HEK293 (cell line): ENCODE data around the gene ST3GAL2.

Experiments used
- GLI2 ChIP-seq: fragments of 450-650 bp; formaldehyde crosslinking; IDR thresholded peaks from 2 replicates; pipeline ENCODE4; 2017; ENCODE audit warnings: missing biosample characterization, missing genetic modification characterization, low read depth, borderline replicate concordance
- GLIS1 ChIP-seq: fragments of 450-650 bp; formaldehyde crosslinking; IDR thresholded peaks from 2 replicates; pipeline ENCODE4 v1.5.1; 2016; ENCODE audit warnings: missing biosample characterization, missing genetic modification characterization
- KLF1 ChIP-seq: fragments of 450-650 bp; formaldehyde crosslinking; IDR thresholded peaks from 2 replicates; pipeline ENCODE4 v1.5.1; 2016; ENCODE audit warnings: missing biosample characterization, missing genetic modification characterization
- KLF16 ChIP-seq: fragments of 450-650 bp; formaldehyde crosslinking; IDR thresholded peaks from 2 replicates; pipeline ENCODE4 v1.5.1; 2017; ENCODE audit warnings: missing biosample characterization, missing genetic modification characterization
- KLF8 ChIP-seq: fragments of 450-650 bp; formaldehyde crosslinking; IDR thresholded peaks from 2 replicates; pipeline ENCODE4 v1.5.1; 2016; ENCODE audit warnings: missing biosample characterization, missing genetic modification characterization
- REPIN1 ChIP-seq: fragments of 450-650 bp; formaldehyde crosslinking; IDR thresholded peaks from 2 replicates; pipeline ENCODE4 v1.5.1; 2017; ENCODE audit warnings: missing biosample characterization, missing genetic modification characterization, low read depth
- WT1 ChIP-seq: fragments of 450-650 bp; formaldehyde crosslinking; IDR thresholded peaks from 2 replicates; pipeline ENCODE4 v1.5.1; 2016; ENCODE audit warnings: missing biosample characterization, missing genetic modification characterization
- ZBTB20 ChIP-seq: fragments of 450-650 bp; formaldehyde crosslinking; IDR thresholded peaks from 2 replicates; pipeline ENCODE4 v1.5.1; 2016; ENCODE audit warnings: missing biosample characterization, missing genetic modification characterization
- ZNF202 ChIP-seq: fragments of 450-650 bp; formaldehyde crosslinking; IDR thresholded peaks from 2 replicates; pipeline ENCODE4 v1.5.1; 2016; ENCODE audit warnings: missing biosample characterization, missing genetic modification characterization, borderline replicate concordance
- ZNF221 ChIP-seq: fragments of 450-650 bp; formaldehyde crosslinking; IDR thresholded peaks from 2 replicates; pipeline ENCODE4 v1.5.1; 2017; ENCODE audit warnings: missing biosample characterization, missing genetic modification characterization, borderline replicate concordance
- ZNF239 ChIP-seq: fragments of 450-650 bp; formaldehyde crosslinking; IDR thresholded peaks from 2 replicates; pipeline ENCODE4 v1.5.1; 2016; ENCODE audit warnings: missing biosample characterization, missing genetic modification characterization
- ZNF366 ChIP-seq: fragments of 450-650 bp; formaldehyde crosslinking; conservative IDR thresholded peaks from 2 replicates; pipeline ENCODE4 v1.5.1; 2016; ENCODE audit warnings: missing biosample characterization, missing genetic modification characterization
- ZNF37A ChIP-seq: fragments of 450-650 bp; IDR thresholded peaks from 2 replicates; pipeline ENCODE4 v1.5.1; 2018; ENCODE audit warnings: missing biosample characterization, missing genetic modification characterization
- ZNF544 ChIP-seq: fragments of 450-650 bp; formaldehyde crosslinking; IDR thresholded peaks from 2 replicates; pipeline ENCODE4 v1.5.0; 2017; ENCODE audit warnings: missing biosample characterization, missing genetic modification characterization
- ZNF548 ChIP-seq: fragments of 450-650 bp; formaldehyde crosslinking; IDR thresholded peaks from 2 replicates; pipeline ENCODE4 v1.5.1; 2016; ENCODE audit warnings: missing biosample characterization, missing genetic modification characterization
- ZNF660 ChIP-seq: fragments of 450-650 bp; IDR thresholded peaks from 2 replicates; pipeline ENCODE4 v1.5.1; 2018; ENCODE audit warnings: missing biosample characterization, mild to moderate bottlenecking, missing genetic modification characterization
- ZNF692 ChIP-seq: fragments of 450-650 bp; formaldehyde crosslinking; IDR thresholded peaks from 2 replicates; pipeline ENCODE4 v1.5.1; 2016; ENCODE audit warnings: missing biosample characterization, missing genetic modification characterization
- TF ChIP-seq, protein P1 (sequence below): fragments of 450-650 bp; formaldehyde crosslinking; IDR thresholded peaks from 2 replicates; pipeline ENCODE4 v1.5.1; 2016; ENCODE audit warnings: missing biosample characterization, missing genetic modification characterization
- TF ChIP-seq, protein P2 (sequence below): fragments of 450-650 bp; formaldehyde crosslinking; IDR thresholded peaks from 2 replicates; pipeline ENCODE4 v1.5.1; 2017; ENCODE audit warnings: missing biosample characterization, mild to moderate bottlenecking, missing genetic modification characterization, moderate library complexity
- TF ChIP-seq, protein P3 (sequence below): fragments of 450-650 bp; formaldehyde crosslinking; IDR thresholded peaks from 2 replicates; pipeline ENCODE4 v1.5.1; 2016; ENCODE audit warnings: missing biosample characterization, missing genetic modification characterization, low read depth

ST3GAL2 gene

GRCh38 chr16:70380919-70381603 is 57.8 kb downstream of the ST3GAL2 start (continued):
- TF ChIP-seq REPIN1 (tag by site-specific recombination): no peak
- no peak for TF ChIP-seq ZNF544 (tag by site-specific recombination)
- TF ChIP-seq, protein P1, sequence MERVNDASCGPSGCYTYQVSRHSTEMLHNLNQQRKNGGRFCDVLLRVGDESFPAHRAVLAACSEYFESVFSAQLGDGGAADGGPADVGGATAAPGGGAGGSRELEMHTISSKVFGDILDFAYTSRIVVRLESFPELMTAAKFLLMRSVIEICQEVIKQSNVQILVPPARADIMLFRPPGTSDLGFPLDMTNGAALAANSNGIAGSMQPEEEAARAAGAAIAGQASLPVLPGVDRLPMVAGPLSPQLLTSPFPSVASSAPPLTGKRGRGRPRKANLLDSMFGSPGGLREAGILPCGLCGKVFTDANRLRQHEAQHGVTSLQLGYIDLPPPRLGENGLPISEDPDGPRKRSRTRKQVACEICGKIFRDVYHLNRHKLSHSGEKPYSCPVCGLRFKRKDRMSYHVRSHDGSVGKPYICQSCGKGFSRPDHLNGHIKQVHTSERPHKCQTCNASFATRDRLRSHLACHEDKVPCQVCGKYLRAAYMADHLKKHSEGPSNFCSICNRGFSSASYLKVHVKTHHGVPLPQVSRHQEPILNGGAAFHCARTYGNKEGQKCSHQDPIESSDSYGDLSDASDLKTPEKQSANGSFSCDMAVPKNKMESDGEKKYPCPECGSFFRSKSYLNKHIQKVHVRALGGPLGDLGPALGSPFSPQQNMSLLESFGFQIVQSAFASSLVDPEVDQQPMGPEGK (tag by site-specific recombination): peak; percentile 79
- no peak for TF ChIP-seq ZNF37A
- TF ChIP-seq, protein P2, sequence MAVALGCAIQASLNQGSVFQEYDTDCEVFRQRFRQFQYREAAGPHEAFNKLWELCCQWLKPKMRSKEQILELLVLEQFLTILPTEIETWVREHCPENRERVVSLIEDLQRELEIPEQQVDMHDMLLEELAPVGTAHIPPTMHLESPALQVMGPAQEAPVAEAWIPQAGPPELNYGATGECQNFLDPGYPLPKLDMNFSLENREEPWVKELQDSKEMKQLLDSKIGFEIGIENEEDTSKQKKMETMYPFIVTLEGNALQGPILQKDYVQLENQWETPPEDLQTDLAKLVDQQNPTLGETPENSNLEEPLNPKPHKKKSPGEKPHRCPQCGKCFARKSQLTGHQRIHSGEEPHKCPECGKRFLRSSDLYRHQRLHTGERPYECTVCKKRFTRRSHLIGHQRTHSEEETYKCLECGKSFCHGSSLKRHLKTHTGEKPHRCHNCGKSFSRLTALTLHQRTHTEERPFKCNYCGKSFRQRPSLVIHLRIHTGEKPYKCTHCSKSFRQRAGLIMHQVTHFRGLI (tag by site-specific recombination): no peak
- TF ChIP-seq ZNF239: no peak
- peak; percentile 73 for TF ChIP-seq ZNF692 (tag by site-specific recombination)
- no peak for TF ChIP-seq GLI2 (tag by site-specific recombination)
- TF ChIP-seq ZNF202 (tag by site-specific recombination): no peak
- 0 out of 2 replicates have a peak, but pooled peaks have one; percentile 39 for TF ChIP-seq GLIS1 (tag by site-specific recombination)
- TF ChIP-seq, protein P3, sequence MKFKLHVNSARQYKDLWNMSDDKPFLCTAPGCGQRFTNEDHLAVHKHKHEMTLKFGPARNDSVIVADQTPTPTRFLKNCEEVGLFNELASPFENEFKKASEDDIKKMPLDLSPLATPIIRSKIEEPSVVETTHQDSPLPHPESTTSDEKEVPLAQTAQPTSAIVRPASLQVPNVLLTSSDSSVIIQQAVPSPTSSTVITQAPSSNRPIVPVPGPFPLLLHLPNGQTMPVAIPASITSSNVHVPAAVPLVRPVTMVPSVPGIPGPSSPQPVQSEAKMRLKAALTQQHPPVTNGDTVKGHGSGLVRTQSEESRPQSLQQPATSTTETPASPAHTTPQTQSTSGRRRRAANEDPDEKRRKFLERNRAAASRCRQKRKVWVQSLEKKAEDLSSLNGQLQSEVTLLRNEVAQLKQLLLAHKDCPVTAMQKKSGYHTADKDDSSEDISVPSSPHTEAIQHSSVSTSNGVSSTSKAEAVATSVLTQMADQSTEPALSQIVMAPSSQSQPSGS (tag by site-specific recombination): no peak
- TF ChIP-seq KLF8 (tag by site-specific recombination): peak; percentile 12; the same call in 1 of the 2 replicates
- TF ChIP-seq ZNF221 (tag by site-specific recombination): no peak
- no peak for TF ChIP-seq ZNF548
- no peak for TF ChIP-seq ZBTB20
- peak; percentile 47 for TF ChIP-seq ZNF660 (tag by site-specific recombination)
- TF ChIP-seq ZNF366 (tag by site-specific recombination): peak; percentile 81
- peak; percentile 92 for TF ChIP-seq KLF1 (tag by site-specific recombination)
- peak; percentile 16; the same call in 1 of the 2 replicates for TF ChIP-seq WT1 (tag by site-specific recombination)
- peak; percentile 72; the same call in 1 of the 2 replicates for TF ChIP-seq KLF16 (tag by site-specific recombination)
